Measurements from ENCODE around the gene CD99L2.

Gene CD99L2

GRCh38 chrX:150864127-150864526 is 34.3 kb downstream of the CD99L2 start:
- no peak for DNase-seq
- peaks cover 0 to 7% (median 4%) of the 10 kb centered on the region in 3 donors for H3K36me3 ChIP-seq
- no peaks in the 10 kb centered on the region for H3K27me3 ChIP-seq
- no peak overlapping the region for H3K27ac ChIP-seq
- no peak overlapping the region for H3K4me3 ChIP-seq
- no peak for TF ChIP-seq CTCF (IDR thresholded peaks at IDR 0.05)
- intact Hi-C loops (cut with DNase I; ENCODE audit: low total_unique reads) = no loop called here
- no peaks in the 10 kb centered on the region for H3K4me1 ChIP-seq
- H3K9me3 ChIP-seq = peaks cover 0 to 9% (median 0%) of the 10 kb centered on the region in 3 donors

GRCh38 chrX:150863191-150863590 is 35.3 kb downstream of the CD99L2 start:
- Histone ChIP-seq H3K4me3 (no peak overlapping the region), H3K36me3 (peaks cover 0 to 7% (median 4%) of the 10 kb centered on the region in 3 donors), H3K4me1 (no peaks in the 10 kb centered on the region), H3K27ac (no peak overlapping the region), H3K9me3 (peaks cover 0 to 9% (median 0%) of the 10 kb centered on the region in 3 donors), H3K27me3 (no peaks in the 10 kb centered on the region)
- intact Hi-C loops (cut with DNase I; ENCODE audit: low total_unique reads) = no loop called here
- DNase-seq = no peak
- TF ChIP-seq CTCF (IDR thresholded peaks at IDR 0.05) = no peak

- DNase-seq = no peak
- peaks cover 0 to 4% (median 0%) of the 10 kb centered on the region in 3 donors for H3K36me3 ChIP-seq
- H3K4me3 ChIP-seq = no peak overlapping the region
- peaks cover 0 to 17% (median 13%) of the 10 kb centered on the region in 3 donors for H3K9me3 ChIP-seq
- no peaks in the 10 kb centered on the region for H3K27me3 ChIP-seq
- H3K27ac ChIP-seq = no peak overlapping the region
- intact Hi-C loops (cut with DNase I; ENCODE audit: low total_unique reads) = no loop called here
- H3K4me1 ChIP-seq = no peaks in the 10 kb centered on the region
- no peak for TF ChIP-seq CTCF (IDR thresholded peaks at IDR 0.05)
These were observed 41.0 kb downstream of the CD99L2 start for GRCh38 chrX:150857453-150857852.

- DNase-seq = no peak
- Histone ChIP-seq H3K27ac (no peak overlapping the region), H3K36me3 (peaks cover 0 to 4% (median 0%) of the 10 kb centered on the region in 3 donors), H3K4me3 (no peak overlapping the region), H3K27me3 (no peaks in the 10 kb centered on the region), H3K4me1 (no peaks in the 10 kb centered on the region), H3K9me3 (peaks cover 0 to 17% (median 13%) of the 10 kb centered on the region in 3 donors)
- intact Hi-C loops (cut with DNase I; ENCODE audit: low total_unique reads) = no loop called here
- no peak for TF ChIP-seq CTCF (IDR thresholded peaks at IDR 0.05)
These were observed 41.7 kb downstream of the CD99L2 start for GRCh38 chrX:150856785-150857184.

- Histone ChIP-seq H3K4me3 (no peak overlapping the region), H3K27me3 (no peaks in the 10 kb centered on the region), H3K9me3 (peaks cover 0 to 17% (median 7%) of the 10 kb centered on the region in 3 donors), H3K36me3 (no peaks in the 10 kb centered on the region), H3K27ac (no peak overlapping the region), H3K4me1 (no peaks in the 10 kb centered on the region)
- DNase-seq = no peak
- no peak for TF ChIP-seq CTCF (IDR thresholded peaks at IDR 0.05)
- intact Hi-C loops (cut with DNase I; ENCODE audit: low total_unique reads) = no loop called here
These were observed 42.4 kb downstream of the CD99L2 start for GRCh38 chrX:150856101-150856500.

- Histone ChIP-seq H3K27me3 (no peaks in the 10 kb centered on the region), H3K4me1 (no peaks in the 10 kb centered on the region), H3K27ac (no peak overlapping the region), H3K4me3 (no peak overlapping the region), H3K9me3 (peaks cover 0 to 17% (median 4%) of the 10 kb centered on the region in 3 donors), H3K36me3 (no peaks in the 10 kb centered on the region)
- no peak for DNase-seq
- intact Hi-C loops (cut with DNase I; ENCODE audit: low total_unique reads) = no loop called here
- no peak for TF ChIP-seq CTCF (IDR thresholded peaks at IDR 0.05)
These were observed 43.6 kb downstream of the CD99L2 start for GRCh38 chrX:150854856-150855255.

All from tibial artery (tissue), 4 donors.